ENCODE measurements around the gene COA5.

DNA sequence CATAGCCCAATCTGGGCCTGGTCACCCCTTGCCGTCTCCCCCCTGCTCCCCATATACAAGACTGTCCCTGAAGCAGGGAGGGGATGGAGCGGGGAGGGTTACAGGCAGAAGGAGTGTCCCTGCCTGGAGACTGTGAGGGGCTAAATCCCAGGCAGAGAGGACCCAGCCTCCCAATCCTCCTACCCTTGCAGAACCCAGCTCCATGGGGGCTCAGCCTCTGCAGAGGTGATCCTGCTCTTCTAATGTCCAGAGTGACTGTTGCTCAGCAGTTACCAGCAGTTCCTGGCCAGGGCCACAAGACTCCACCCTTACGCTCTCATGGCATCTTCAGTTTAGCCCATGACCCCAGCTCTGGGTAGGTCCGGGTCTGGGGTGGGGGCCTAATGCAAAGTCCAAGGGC, 58.1 kb downstream of the COA5 start:
- TF ChIP-seq POLR2A (IDR thresholded peaks at IDR 0.05; ENCODE audit: low read length) (no peak), GATA1 (IDR thresholded peaks at IDR 0.05; ENCODE audit: low read depth, low read length) (no peak)
